ENCODE data around the gene MBD2.
A peak's percentile ranks its signal among the peaks of the same experiment; 100 is the strongest.

Gene MBD2

DNA sequence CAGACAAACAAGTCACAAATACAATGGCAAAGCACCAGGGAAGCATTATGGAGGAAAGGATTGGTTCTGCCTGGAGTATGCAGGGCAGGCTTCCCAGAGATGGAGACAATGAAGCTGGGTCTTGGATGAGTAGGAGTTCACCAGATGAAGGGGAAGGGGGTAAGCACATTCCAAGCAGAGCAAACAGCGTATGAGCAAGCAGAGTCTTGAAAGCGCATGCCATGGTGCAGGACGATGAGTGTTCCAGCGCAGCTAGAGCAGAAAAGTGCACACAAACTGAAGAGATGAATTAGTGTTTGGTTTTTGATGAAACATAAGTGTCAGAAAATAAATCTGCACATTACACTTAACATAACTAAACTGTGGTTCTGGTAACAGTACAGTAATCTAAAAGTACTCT, 21.6 kb downstream of the MBD2 start:
- DNase-seq (ENCODE audit: low read depth in 1 of 2, low spot score in 1 of 2) = no peak

GRCh38 chr18:54197747-54198411, 26.6 kb downstream of the MBD2 start:
- DNase-seq (ENCODE audit: low read depth in 1 of 2, low spot score in 1 of 2) = no peak

- no peak for DNase-seq (ENCODE audit: low read depth in 1 of 2, low spot score in 1 of 2)
Measured at GRCh38 chr18:54193786-54194185, 30.7 kb downstream of the MBD2 start.

- DNase-seq (ENCODE audit: low read depth in 1 of 2, low spot score in 1 of 2) = no peak
Measured at GRCh38 chr18:54192900-54193299, 31.6 kb downstream of the MBD2 start.

- no peak for DNase-seq (ENCODE audit: low read depth in 1 of 2, low spot score in 1 of 2)
Measured at GRCh38 chr18:54192415-54192814, 32.1 kb downstream of the MBD2 start.

- DNase-seq (ENCODE audit: low read depth in 1 of 2, low spot score in 1 of 2) = no peak
Measured at GRCh38 chr18:54191352-54191751, 33.1 kb downstream of the MBD2 start.

DNA sequence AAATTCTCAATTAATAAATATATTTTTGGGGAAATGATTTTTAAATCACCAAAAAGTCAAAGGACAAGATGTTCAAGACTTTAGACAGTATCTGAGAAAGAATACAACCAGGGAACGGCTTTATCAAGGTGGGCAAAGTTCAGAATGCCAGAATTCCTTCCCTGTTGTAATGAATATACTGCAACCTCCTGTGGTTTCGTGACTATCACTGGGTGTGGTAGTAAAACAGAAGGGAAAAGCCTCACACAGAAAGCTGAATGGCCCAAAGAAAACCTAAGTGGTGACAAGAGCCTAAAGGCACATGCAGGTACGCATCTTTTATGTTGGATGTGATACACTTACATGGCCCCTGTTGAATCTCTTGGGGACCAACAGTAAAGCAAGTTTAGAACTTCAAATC, 37.1 kb downstream of the MBD2 start:
- DNase-seq (ENCODE audit: low read depth in 1 of 2, low spot score in 1 of 2) = no peak

DNA sequence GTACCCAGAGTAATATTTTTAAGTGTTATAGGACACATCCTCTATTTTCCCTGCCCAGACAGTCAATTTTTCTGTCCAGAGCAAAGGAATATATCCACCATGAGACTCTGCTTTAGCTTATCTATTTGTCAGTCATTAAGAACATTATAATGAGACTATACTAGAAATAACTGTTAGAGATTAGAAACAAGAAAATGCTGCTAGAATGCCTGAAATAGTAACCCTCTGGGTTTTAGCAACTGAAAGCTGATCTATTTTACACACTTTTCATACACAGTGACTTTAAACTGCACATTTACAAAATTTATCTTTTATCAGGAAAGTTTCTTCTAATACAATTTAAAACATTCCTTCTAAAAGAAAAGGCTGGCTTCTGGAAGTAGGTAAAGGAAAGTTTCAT, 39.6 kb downstream of the MBD2 start:
- DNase-seq (ENCODE audit: low read depth in 1 of 2, low spot score in 1 of 2) = no peak

DNA sequence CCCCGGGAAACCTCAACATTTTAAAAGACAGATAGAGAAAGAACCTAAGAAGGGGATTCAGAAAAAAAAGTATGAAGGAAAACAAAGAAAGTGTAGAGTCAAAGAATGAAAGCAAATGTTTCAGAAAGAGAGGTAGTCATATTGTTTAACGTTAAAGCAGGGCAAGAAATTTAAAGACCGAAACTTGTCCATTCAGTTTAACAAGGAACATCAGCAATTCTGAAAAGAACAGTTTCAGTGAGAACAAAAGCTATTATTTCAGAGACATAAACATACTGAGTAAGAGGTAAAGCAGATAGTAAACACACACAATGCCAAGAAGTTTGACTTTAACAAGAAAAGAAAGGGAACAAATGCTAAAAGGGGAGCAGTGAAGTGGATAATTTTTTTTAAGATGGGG, 41.1 kb downstream of the MBD2 start:
- DNase-seq (ENCODE audit: low read depth in 1 of 2, low spot score in 1 of 2) = no peak

DNA sequence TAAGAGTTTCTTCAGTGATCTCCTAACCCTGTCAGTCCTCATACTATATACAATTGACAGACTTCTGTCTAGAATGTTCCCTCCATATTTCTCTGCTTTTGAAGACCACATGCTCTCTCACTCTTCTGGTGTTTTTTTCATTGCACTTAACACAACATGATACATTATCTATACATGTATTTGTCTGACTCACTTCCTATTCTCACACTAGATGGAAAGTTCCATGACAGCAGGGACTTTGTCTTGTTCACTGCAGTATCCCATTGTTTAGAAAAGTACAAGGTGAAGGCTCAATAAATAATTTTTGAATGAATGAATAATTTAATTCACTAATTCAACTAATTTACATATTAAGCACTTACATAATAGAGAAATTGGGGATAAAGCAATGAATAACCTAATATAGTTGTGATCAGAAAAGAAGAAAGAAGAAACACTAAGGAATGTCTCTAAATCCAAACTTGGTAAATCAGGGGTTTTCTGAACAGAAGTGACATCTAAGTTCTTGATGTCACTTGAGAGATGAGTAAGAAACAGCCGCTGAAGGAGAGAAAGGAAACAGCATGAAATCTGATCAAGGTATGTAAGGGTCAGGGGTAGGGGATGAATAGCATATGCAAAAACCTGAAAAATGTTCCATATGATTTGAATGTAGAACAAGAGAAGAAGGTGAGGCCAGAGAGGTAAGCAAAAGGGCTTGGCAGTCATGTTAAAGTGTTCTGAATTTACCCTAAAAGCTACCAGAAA, 42.4 kb downstream of the MBD2 start:
- peak in 1 of 2 donors; percentile 19 for DNase-seq (ENCODE audit: low read depth in 1 of 2, low spot score in 1 of 2)

DNA sequence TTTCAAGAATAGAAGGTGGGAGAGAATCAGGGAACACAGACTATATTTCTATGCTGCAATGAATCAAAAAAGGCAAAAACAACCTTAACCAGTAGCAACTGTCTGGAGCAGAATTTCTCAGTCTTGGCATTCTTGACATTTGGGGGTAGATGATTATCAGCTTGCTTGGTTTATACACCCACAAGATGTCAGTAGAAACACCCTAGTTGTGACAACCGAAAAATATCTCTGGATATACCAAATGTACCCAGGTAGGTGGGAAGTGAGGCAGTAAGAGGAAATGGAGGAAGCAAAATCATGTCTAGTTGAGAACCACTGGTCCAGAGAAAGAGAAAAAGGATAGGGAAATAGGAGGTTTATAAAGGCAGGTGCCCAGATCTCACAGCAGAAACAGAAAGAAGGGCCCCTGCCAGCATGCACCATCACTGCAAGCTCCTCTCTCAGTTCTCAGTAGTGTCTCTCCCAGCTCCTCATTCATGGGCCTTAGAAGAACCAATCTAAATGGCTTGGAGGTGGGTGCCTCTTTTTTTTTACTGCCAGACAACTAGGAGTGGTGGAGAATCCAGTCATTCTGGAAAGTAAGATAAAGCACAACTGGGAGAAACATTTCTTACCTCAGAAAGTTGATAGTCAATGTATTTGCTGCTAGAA, 50.4 kb downstream of the MBD2 start:
- no peak for DNase-seq (ENCODE audit: low read depth in 1 of 2, low spot score in 1 of 2)

- DNase-seq (ENCODE audit: low read depth in 1 of 2, low spot score in 1 of 2) = no peak
Measured at GRCh38 chr18:54173250-54173649, 51.2 kb downstream of the MBD2 start.

DNA sequence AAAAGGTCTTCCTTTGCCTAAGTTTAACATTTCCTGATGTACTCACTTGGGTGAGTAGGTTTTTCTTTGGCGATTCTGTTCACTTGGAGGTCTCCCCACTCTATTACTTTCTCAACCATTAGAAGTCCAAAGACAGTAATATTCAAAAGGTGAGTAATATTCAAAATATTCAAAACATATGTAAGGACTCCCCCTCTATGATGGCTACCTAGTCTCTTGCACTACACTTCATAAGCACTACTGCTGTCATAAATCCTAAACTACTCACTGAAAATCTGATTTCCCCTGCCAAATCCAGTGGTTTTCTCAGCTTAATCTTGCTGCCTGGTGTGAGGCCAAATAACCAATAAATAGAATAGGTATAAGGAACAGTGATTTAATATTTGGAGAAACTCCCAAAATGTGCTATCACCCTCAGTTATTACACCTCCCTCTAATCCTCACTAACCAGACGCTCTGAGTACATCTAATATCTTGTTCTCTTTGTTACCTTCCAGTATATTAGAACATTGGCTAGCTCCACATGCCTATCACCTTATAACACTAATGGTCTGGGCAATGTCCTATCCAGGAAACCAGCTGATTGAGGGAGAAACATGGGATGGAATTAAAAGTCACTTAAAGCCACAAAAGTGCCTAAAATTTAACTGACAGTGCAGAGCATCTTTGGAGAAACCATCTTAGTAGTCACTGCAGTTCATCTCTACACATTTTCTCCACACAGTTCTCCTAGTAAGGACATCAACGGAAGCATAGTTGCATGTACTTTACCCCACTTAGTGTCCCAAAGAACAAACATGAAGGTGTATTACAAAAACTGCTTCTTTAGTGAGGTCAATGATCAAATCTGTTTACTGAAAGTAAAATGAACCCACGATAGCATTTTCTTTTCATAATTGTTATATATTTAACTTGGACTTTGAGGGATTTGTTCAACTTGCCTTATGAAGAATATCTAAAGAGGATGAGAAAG, 54.8 kb downstream of the MBD2 start:
- no peak for DNase-seq (ENCODE audit: low read depth in 1 of 2, low spot score in 1 of 2)

DNA sequence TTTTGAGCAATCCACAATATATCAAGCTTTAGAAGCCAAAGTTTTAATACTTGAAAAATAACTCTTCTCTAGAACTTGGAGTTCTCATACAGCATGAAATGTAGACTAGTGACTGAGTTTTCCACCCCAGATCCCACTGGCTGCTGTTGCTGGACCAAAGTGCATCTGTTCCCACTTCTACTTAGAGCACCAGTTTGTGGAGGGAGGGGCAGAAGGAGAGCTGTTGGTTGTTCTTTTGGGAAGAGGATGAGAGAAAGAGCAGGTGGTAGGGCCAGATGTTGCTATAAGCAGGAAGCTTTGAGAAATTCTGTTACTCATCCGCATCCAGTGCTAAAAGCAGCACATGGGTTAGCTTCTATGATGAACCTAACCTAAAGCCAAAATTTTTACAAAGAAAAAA, 59.0 kb downstream of the MBD2 start:
- DNase-seq (ENCODE audit: low read depth in 1 of 2, low spot score in 1 of 2) = no peak

- DNase-seq (ENCODE audit: low read depth in 1 of 2, low spot score in 1 of 2) = no peak
Measured at GRCh38 chr18:54163453-54163852, 61.0 kb downstream of the MBD2 start.

DNA sequence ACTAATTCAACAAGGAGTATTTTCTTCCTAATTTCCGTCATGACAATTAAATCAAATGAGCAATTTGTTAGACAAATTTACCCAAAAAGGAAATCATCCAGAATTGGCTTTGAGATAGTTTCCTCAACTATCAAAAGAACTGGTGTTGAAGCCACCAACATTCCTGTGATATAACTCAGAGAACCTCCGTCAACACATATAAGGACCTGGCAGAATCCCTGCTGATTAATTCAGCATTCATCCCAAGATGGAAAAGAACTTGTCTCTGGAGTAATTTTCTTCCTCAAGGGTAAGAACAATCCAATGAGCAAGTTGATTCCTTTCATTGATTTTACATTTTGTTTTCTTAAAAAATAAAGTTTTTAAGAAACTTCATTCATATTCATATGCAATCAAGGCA, 62.0 kb downstream of the MBD2 start:
- no peak for DNase-seq (ENCODE audit: low read depth in 1 of 2, low spot score in 1 of 2)

GRCh38 chr18:54161267-54161666, 63.2 kb downstream of the MBD2 start:
- no peak for DNase-seq (ENCODE audit: low read depth in 1 of 2, low spot score in 1 of 2)

- no peak for DNase-seq (ENCODE audit: low read depth in 1 of 2, low spot score in 1 of 2)
Measured at GRCh38 chr18:54159906-54160305, 64.6 kb downstream of the MBD2 start.

DNA sequence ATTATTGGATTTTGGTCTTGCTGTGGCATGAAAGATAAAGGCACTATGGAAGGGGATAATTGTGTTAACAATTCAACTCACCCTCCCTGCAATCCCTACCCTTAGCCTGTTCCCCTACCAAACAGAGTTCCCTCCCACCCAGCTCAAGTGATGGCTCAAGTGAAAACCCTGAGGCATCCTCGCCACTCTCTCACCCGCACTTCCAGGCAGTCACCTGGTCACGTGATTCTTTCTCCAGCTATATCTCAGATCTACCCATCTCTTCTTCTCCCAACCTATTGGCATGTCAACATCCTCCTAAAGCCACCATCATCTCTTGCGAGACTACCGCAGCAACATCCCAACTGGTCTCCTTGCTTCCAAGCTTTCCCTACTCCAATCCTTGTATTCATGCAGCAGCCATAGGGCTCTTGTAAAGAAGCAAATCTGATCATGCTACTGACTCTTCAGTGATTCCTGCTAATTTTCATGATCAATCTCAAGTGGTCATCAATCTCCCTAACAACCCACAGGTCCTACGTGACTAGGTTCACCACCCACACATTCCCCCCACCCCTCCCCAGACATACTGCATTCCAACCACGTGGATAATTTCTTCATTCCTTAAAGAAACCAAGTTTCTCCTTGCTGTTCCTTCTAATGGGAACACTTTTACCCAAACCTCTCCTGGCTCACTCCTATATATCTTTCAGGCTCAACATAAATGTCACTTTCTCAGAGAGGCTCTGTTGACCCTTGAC, 66.7 kb downstream of the MBD2 start:
- no peak for DNase-seq (ENCODE audit: low read depth in 1 of 2, low spot score in 1 of 2)

DNA sequence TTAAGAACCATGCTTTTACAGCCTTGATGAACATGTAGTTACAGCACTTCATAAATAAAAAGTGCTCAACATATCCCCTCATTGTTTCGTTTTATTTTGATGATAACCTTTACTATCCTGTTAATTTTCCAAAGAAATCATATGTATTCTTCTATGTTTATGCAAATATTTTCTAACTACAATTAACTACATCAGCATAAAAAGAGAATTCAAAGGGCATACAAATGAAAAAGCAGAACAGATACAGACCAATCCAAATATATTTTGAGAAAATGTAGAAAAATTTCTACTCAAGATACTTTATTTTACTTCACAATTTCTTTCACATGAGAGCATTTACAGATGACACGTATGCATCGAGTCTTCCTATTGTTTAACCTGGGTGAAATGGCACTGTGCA, 69.1 kb downstream of the MBD2 start:
- no peak for DNase-seq (ENCODE audit: low read depth in 1 of 2, low spot score in 1 of 2)

GRCh38 chr18:54154231-54154630, 70.2 kb downstream of the MBD2 start:
- no peak for DNase-seq (ENCODE audit: low read depth in 1 of 2, low spot score in 1 of 2)

Data from activated CD4-positive, alpha-beta T cell treated with anti-CD3 and anti-CD28 coated beads, Interleukin-2, amount 50 U/mL, for 24 hours (primary cell).